ENCODE results near the gene DCST1. TPM values are rescaled to one million over a fixed set of nuclear protein-coding genes. Genes with fewer than 3 reads are reported as not detected.

DCST1 gene
- total and polyA plus RNA-seq, 2 of the 13 experiments (the other 11 are each of a cell fraction or from before 2014, with no cell fraction given): 0.04 TPM; not detected in 1

DNA sequence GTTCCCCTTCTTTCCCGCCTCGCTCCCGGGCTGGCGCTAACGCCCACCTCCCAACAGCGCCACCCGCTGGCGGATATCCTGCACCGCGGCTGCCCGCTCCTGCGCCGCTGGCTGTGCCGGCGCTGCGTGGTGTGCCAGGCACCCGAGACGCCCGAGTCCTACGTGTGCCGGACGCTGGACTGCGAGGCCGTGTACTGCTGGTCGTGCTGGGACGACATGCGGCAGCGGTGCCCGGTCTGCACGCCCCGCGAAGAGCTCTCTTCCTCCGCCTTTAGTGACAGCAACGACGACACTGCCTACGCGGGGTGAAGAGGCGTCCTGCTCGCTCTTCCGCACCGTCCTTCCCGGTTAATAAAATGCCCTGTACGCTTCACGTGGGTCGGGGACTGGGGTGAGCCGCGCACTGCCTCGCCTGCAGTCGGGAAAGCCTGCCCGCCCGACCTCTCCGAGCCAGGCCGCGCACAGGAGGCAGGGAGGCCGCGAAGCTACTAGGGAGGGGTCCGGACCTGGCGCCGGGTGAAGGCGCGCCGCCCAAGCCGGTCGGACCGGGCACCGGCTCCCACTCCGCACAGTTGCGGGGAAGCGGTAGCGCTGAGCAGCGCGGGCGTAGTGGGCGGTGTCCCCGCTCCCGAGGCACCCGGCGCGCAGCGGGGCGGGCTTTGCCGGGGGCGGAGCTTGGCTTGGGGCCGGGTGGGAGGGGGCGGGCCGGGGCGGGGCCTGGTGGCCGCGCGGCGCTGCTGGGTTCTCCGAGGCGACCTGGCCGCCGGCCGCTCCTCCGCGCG, 17.1 kb downstream of the DCST1 start, which contains the start of gene ADAM15 (continued):
- TF ChIP-seq, protein P1, sequence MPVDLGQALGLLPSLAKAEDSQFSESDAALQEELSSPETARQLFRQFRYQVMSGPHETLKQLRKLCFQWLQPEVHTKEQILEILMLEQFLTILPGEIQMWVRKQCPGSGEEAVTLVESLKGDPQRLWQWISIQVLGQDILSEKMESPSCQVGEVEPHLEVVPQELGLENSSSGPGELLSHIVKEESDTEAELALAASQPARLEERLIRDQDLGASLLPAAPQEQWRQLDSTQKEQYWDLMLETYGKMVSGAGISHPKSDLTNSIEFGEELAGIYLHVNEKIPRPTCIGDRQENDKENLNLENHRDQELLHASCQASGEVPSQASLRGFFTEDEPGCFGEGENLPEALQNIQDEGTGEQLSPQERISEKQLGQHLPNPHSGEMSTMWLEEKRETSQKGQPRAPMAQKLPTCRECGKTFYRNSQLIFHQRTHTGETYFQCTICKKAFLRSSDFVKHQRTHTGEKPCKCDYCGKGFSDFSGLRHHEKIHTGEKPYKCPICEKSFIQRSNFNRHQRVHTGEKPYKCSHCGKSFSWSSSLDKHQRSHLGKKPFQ (CRISPR knock-in tag; IDR thresholded peaks at IDR 0.05; ENCODE audit: insufficient replicate concordance): peak; percentile 92
- TF ChIP-seq, protein P2, sequence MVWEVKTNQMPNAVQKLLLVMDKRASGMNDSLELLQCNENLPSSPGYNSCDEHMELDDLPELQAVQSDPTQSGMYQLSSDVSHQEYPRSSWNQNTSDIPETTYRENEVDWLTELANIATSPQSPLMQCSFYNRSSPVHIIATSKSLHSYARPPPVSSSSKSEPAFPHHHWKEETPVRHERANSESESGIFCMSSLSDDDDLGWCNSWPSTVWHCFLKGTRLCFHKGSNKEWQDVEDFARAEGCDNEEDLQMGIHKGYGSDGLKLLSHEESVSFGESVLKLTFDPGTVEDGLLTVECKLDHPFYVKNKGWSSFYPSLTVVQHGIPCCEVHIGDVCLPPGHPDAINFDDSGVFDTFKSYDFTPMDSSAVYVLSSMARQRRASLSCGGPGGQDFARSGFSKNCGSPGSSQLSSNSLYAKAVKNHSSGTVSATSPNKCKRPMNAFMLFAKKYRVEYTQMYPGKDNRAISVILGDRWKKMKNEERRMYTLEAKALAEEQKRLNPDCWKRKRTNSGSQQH (CRISPR knock-in tag; IDR thresholded peaks at IDR 0.05; ENCODE audit: low read depth): peak; percentile 76
- TF ChIP-seq ZNF3 (CRISPR knock-in tag; IDR thresholded peaks at IDR 0.05): no peak
- TF ChIP-seq HNRNPK (IDR thresholded peaks at IDR 0.05; ENCODE audit: low read depth, low read length, poor library complexity, severe bottlenecking): peak; percentile 20
- peak; percentile 78; the same call in 1 of the 2 replicates for TF ChIP-seq ZNF790 (CRISPR knock-in tag; IDR thresholded peaks at IDR 0.05; ENCODE audit: borderline replicate concordance)
- peak; percentile 43; the same call in 1 of the 2 replicates for TF ChIP-seq ZNF776 (CRISPR knock-in tag; IDR thresholded peaks at IDR 0.05)
- TF ChIP-seq YEATS2 (CRISPR knock-in tag; IDR thresholded peaks at IDR 0.05; ENCODE audit: borderline replicate concordance): peak; percentile 41; the same call in 1 of the 2 replicates
- no peak for TF ChIP-seq ZSCAN22 (CRISPR knock-in tag; IDR thresholded peaks at IDR 0.05)
- TF ChIP-seq TBX2 (CRISPR knock-in tag; IDR thresholded peaks at IDR 0.05; ENCODE audit: borderline replicate concordance): peak; percentile 87
- TF ChIP-seq ZBTB20 (CRISPR knock-in tag; IDR thresholded peaks at IDR 0.05; ENCODE audit: borderline replicate concordance, low read depth): no peak
- 0 out of 2 replicates have a peak, but pooled peaks have one; percentile 50 for TF ChIP-seq ZNF704 (CRISPR knock-in tag; IDR thresholded peaks at IDR 0.05; ENCODE audit: borderline replicate concordance)
- TF ChIP-seq POLR2G (IDR thresholded peaks at IDR 0.05; ENCODE audit: low read depth, low read length): 0 out of 2 replicates have a peak, but pooled peaks have one; percentile 34
- TF ChIP-seq ZNF138 (CRISPR knock-in tag; IDR thresholded peaks at IDR 0.05; ENCODE audit: low read depth): peak; percentile 53; the same call in 1 of the 2 replicates
- TF ChIP-seq ASH2L (IDR thresholded peaks at IDR 0.05; ENCODE audit: insufficient read length, low read depth, low read length): peak; percentile 57
- peak; percentile 53; the same call in 1 of the 2 replicates for TF ChIP-seq ARNTL (CRISPR knock-in tag; IDR thresholded peaks at IDR 0.05)
- peak; percentile 94 for TF ChIP-seq ARHGAP35 (CRISPR knock-in tag; IDR thresholded peaks at IDR 0.05; ENCODE audit: borderline replicate concordance)
- TF ChIP-seq NONO (IDR thresholded peaks at IDR 0.05): no peak
- TF ChIP-seq NONO (CRISPR knock-in tag; conservative IDR thresholded peaks at IDR 0.05): peak; percentile 77
- TF ChIP-seq KAT8 (CRISPR knock-in tag; IDR thresholded peaks at IDR 0.05): peak; percentile 76
- 0 out of 2 replicates have a peak, but pooled peaks have one; percentile 58 for TF ChIP-seq ZNF44 (CRISPR knock-in tag; IDR thresholded peaks at IDR 0.05)
- peak; percentile 42; the same call in 1 of the 2 replicates for TF ChIP-seq TARDBP (CRISPR knock-in tag; IDR thresholded peaks at IDR 0.05)
- TF ChIP-seq CAMTA2 (CRISPR knock-in tag; IDR thresholded peaks at IDR 0.05; ENCODE audit: borderline replicate concordance): peak; percentile 78; the same call in 1 of the 2 replicates
- TF ChIP-seq SMAD1 (CRISPR knock-in tag; IDR thresholded peaks at IDR 0.05; ENCODE audit: borderline replicate concordance, low read depth): peak; percentile 89; the same call in 1 of the 2 replicates
- TF ChIP-seq, protein P3, sequence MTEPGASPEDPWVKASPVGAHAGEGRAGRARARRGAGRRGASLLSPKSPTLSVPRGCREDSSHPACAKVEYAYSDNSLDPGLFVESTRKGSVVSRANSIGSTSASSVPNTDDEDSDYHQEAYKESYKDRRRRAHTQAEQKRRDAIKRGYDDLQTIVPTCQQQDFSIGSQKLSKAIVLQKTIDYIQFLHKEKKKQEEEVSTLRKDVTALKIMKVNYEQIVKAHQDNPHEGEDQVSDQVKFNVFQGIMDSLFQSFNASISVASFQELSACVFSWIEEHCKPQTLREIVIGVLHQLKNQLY (CRISPR knock-in tag; IDR thresholded peaks at IDR 0.05): peak; percentile 62; the same call in 1 of the 2 replicates
- TF ChIP-seq ZNF24 (IDR thresholded peaks at IDR 0.05): no peak
